MCF 10A (cell line): ENCODE results near the gene SAMD4A. TPM values are rescaled to one million over a fixed set of nuclear protein-coding genes. Genes with fewer than 3 reads are reported as not detected.

Experiments
- BruUV-seq: library from RNA; stranded (reverse); fragments of 400-500 nt; replicated peaks from 2 replicates; lab custom pipeline; 2021; lab: Mats Ljungman, UMichigan
- CTCF ChIA-PET: fragments of 300-600 bp; sonication (Branson Sonifier 250); formaldehyde crosslinking; extraction: SDS; loops from one replicate; lab custom pipeline; 2021; ENCODE audit warnings: antibody characterized with exemption, inconsistent platforms; lab: Yijun Ruan, JAX
- POLR2A ChIA-PET: fragments of 300-600, 350-650 bp; sonication (Branson Sonifier 250); formaldehyde crosslinking; extraction: SDS; loops from one replicate; lab custom pipeline; 2020; ENCODE audit warnings: antibody characterized with exemption, inconsistent platforms; lab: Yijun Ruan, JAX
- DNase-seq: peaks from one replicate; pipeline ENCODE4 v3.0.0-alpha.2; 2018; ENCODE audit not compliant: unreplicated experiment
- H3K27ac Mint-ChIP-seq: one replicate; pipeline ENCODE4 v1.8.0; 2022; ENCODE audit warnings: mild to moderate bottlenecking, low read depth, mixed read lengths; ENCODE audit not compliant: unreplicated experiment
- H3K27me3 Mint-ChIP-seq: one replicate; pipeline ENCODE4 v1.8.0; 2022; ENCODE audit warnings: mixed read lengths; ENCODE audit not compliant: insufficient read depth, unreplicated experiment
- H3K36me3 Mint-ChIP-seq: one replicate; pipeline ENCODE4 v1.8.0; 2022; ENCODE audit warnings: mild to moderate bottlenecking, moderate library complexity, mixed read lengths; ENCODE audit not compliant: insufficient read depth, unreplicated experiment
- H3K4me1 Mint-ChIP-seq: one replicate; pipeline ENCODE4 v1.8.0; 2022; ENCODE audit warnings: mixed read lengths; ENCODE audit not compliant: insufficient read depth, unreplicated experiment
- H3K4me3 Mint-ChIP-seq: one replicate; pipeline ENCODE4 v1.8.0; 2022; ENCODE audit warnings: mild to moderate bottlenecking, moderate library complexity, mixed read lengths; ENCODE audit not compliant: unreplicated experiment
- H3K9me3 Mint-ChIP-seq: one replicate; pipeline ENCODE4 v1.8.0; 2022; ENCODE audit warnings: mixed read lengths; ENCODE audit not compliant: unreplicated experiment
- intact Hi-C: fragments of 100-400 bp; cut with micrococcal nuclease; formaldehyde crosslinking; loops from 2 replicates; pipeline ENCODE4 v1.14.1; 2022
- total RNA-seq: library from RNA; stranded (reverse); gene quantifications from 2 replicates; pipeline ENCODE4 v1.2.3, GENCODE V29; 2022
- TF ChIP-seq, protein P1 (sequence below): fragments of 200-600 bp; IDR thresholded peaks from one replicate; pipeline ENCODE4 v1.8.0; 2022; ENCODE audit warnings: antibody characterized with exemption, mild to moderate bottlenecking; ENCODE audit not compliant: unreplicated experiment

SAMD4A gene
- total RNA-seq, 1 experiment from 2014 or later: 63.5 TPM

- TF ChIP-seq, protein P1, sequence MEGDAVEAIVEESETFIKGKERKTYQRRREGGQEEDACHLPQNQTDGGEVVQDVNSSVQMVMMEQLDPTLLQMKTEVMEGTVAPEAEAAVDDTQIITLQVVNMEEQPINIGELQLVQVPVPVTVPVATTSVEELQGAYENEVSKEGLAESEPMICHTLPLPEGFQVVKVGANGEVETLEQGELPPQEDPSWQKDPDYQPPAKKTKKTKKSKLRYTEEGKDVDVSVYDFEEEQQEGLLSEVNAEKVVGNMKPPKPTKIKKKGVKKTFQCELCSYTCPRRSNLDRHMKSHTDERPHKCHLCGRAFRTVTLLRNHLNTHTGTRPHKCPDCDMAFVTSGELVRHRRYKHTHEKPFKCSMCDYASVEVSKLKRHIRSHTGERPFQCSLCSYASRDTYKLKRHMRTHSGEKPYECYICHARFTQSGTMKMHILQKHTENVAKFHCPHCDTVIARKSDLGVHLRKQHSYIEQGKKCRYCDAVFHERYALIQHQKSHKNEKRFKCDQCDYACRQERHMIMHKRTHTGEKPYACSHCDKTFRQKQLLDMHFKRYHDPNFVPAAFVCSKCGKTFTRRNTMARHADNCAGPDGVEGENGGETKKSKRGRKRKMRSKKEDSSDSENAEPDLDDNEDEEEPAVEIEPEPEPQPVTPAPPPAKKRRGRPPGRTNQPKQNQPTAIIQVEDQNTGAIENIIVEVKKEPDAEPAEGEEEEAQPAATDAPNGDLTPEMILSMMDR: no peak
- no peaks in the 10 kb centered on the region for H3K27me3 Mint-ChIP-seq
- H3K4me1 Mint-ChIP-seq: peaks cover 17% of the 10 kb centered on the region
- intact Hi-C loops: no loop called here
- peak overlapping the region; percentile 17 for H3K27ac Mint-ChIP-seq
- ChIA-PET CTCF (interaction anchor here (0.6 to 1.7 kb wide), 4 partner anchors 33 to 190 kb away, joined by 3 to 5 read pairs (median 4); partner anchors contain the start of gene SAMD4A), POLR2A (interaction anchor here (0.6 to 2.6 kb wide), 8 partner anchors 18 to 185 kb away, joined by 3 to 9 read pairs (median 4); partner anchors contain the start of gene SAMD4A)
- peaks cover 7% of the 10 kb centered on the region for H3K36me3 Mint-ChIP-seq
- no peaks in the 10 kb centered on the region for H3K9me3 Mint-ChIP-seq
- DNase-seq: peak; percentile 25
- no peak overlapping the region for H3K4me3 Mint-ChIP-seq
- BruUV-seq: no TSS peak
Observed at GRCh38 chr14:54625112-54625511, 58.2 kb downstream of the SAMD4A start.

DNA sequence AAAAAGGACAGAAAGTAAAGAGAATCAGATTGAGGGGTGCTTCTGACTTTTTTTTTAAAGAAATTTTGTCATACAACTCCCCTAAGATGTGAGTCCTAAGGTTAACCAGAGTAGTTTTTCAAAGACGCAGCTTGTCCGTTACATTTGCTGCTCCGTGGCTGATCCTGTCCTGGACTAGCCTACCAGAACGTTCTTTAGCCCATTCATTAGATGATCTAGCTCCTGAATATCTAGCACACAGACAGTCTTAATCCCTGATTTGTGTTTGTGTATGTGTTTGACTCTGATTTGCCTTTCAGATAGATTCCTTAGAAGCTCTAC, 60.3 kb downstream of the SAMD4A start:
- Mint-ChIP-seq H3K27me3 (no peaks in the 10 kb centered on the region), H3K9me3 (peaks cover under 1% of the 10 kb centered on the region), H3K4me3 (no peak overlapping the region), H3K27ac (no peak overlapping the region), H3K4me1 (peaks cover 17% of the 10 kb centered on the region), H3K36me3 (peaks cover 7% of the 10 kb centered on the region)
- TF ChIP-seq, protein P1: no peak
- ChIA-PET POLR2A (interaction anchor here (1.4 to 2.6 kb wide), 2 partner anchors 28 to 59 kb away, joined by 4 to 9 read pairs; no protein-coding TSS in a partner anchor), CTCF (interaction anchor here (0.7 to 1.7 kb wide), 3 partner anchors 9 to 425 kb away, joined by 3 to 4 read pairs (median 4); no protein-coding TSS in a partner anchor)
- DNase-seq: no peak
- BruUV-seq: no TSS peak
- intact Hi-C loops: no loop called here

DNA sequence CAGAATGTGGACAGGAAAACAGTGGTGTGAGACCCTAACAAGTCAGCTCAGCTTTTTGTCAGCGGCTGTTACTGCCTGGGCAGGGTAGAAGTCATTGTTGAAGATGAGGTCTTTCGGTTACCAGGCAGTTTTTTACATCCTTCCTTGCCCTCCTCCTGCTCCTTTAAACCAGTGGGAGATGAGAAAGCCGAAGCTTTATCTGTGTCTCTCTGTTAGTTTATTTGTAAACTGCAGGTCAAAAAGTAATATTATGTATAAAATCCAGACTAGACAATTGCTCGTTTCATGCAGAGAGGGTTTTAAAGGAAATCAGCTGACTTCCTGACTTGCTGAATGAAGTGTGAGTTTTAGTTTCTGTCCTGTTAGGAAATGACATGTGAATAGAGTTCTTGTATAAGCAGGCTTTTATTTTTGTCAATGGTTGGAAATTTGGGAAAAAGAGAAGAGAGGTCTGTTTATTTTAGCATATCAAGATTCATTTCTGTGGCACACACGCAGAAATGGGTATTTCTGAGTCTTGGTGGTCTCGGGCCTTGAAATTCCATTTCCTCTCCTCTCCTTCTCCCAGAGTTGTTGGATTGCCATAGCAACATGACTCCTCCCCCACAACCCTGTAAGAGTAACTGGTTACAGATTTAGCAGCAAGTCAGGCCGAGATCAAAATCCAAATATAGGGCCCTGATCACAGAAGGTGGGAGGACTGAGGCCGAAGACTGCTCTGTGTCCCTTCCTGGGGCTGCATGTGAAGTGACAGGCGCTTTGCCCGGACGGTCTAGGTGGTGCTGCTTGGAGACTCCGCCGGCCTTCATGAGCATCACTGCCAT, 60.8 kb downstream of the SAMD4A start:
- H3K4me1 Mint-ChIP-seq: peaks cover 17% of the 10 kb centered on the region
- TF ChIP-seq, protein P1: no peak
- POLR2A ChIA-PET: interaction anchor here (1.4 to 2.6 kb wide), 2 partner anchors 27 to 59 kb away, joined by 4 to 9 read pairs; no protein-coding TSS in a partner anchor
- H3K27me3 Mint-ChIP-seq: no peaks in the 10 kb centered on the region
- CTCF ChIA-PET: interaction anchor here (1.1 to 1.7 kb wide), 2 partner anchors 9 to 41 kb away, joined by 4 read pairs; no protein-coding TSS in a partner anchor
- H3K4me3 Mint-ChIP-seq: no peak overlapping the region
- intact Hi-C loops: no loop called here
- peaks cover 7% of the 10 kb centered on the region for H3K9me3 Mint-ChIP-seq
- BruUV-seq: no TSS peak
- H3K27ac Mint-ChIP-seq: no peak overlapping the region
- peaks cover 7% of the 10 kb centered on the region for H3K36me3 Mint-ChIP-seq
- no peak for DNase-seq

- intact Hi-C loops: no loop called here
- Mint-ChIP-seq H3K4me3 (no peak overlapping the region), H3K27ac (no peak overlapping the region), H3K9me3 (peaks cover 7% of the 10 kb centered on the region), H3K27me3 (no peaks in the 10 kb centered on the region), H3K4me1 (peaks cover 17% of the 10 kb centered on the region), H3K36me3 (peaks cover 7% of the 10 kb centered on the region)
- CTCF ChIA-PET: interaction anchor here (0.6 kb wide), 1 partner anchor 57 kb away, joined by 3 read pairs; no protein-coding TSS in a partner anchor
- TF ChIP-seq, protein P1: no peak
- POLR2A ChIA-PET: no interaction called here
- no TSS peak for BruUV-seq
- DNase-seq: no peak
Observed at GRCh38 chr14:54629183-54629582, 62.3 kb downstream of the SAMD4A start.
